Mononuclear cell (primary cell): ENCODE measurements around the gene ST3GAL2. TPM values are rescaled to one million over a fixed set of nuclear protein-coding genes. Genes with fewer than 3 reads are reported as not detected.
A peak's percentile ranks its signal among the peaks of the same experiment; 100 is the strongest.
"Not testable (repeated sequence)": the region's sequence is repeated elsewhere in the genome, so short reads cannot be mapped to it uniquely, and the experiment has no call there.

ENCODE experiments used
- H3K27me3 ChIP-seq: 2 replicates; pipeline ENCODE4 v1.6.0; 2011; ENCODE audit warnings: low read length, control low read depth; ENCODE audit not compliant: insufficient read depth
- H3K4me1 ChIP-seq: 2 replicates; pipeline ENCODE4 v1.5.1; 2011; ENCODE audit warnings: mild to moderate bottlenecking, low read length, control low read depth; ENCODE audit not compliant: insufficient read depth
- H3K4me3 ChIP-seq: 2 replicates; pipeline ENCODE4 v1.5.1; 2011; ENCODE audit warnings: mild to moderate bottlenecking, low read length, moderate library complexity
- H3K9me3 ChIP-seq: 2 replicates; pipeline ENCODE4 v1.5.1; 2011; ENCODE audit warnings: low read depth, mild to moderate bottlenecking, control low read depth, low read length
- total RNA-seq: library from RNA; depleted of rRNA; stranded (reverse); fragments of >200 nt; gene quantifications from one replicate; pipeline ENCODE4 v1.2.3, GENCODE V29; 2012

The ST3GAL2 gene
- total RNA-seq, 1 donor, result 18.5 TPM

- H3K4me3 ChIP-seq, result no peak overlapping the region
- H3K27me3 ChIP-seq, result no peaks in the 10 kb centered on the region
- H3K9me3 ChIP-seq, result no peaks in the 10 kb centered on the region
- peaks cover 21% of the 10 kb centered on the region for H3K4me1 ChIP-seq
Observed at GRCh38 chr16:70375636-70376611, 63.0 kb downstream of the ST3GAL2 start.

- no peak overlapping the region for H3K4me3 ChIP-seq
- peaks cover 4% of the 10 kb centered on the region for H3K4me1 ChIP-seq
- no peaks in the 10 kb centered on the region for H3K9me3 ChIP-seq
- H3K27me3 ChIP-seq, result no peaks in the 10 kb centered on the region
Observed at GRCh38 chr16:70374213-70374612, 64.7 kb downstream of the ST3GAL2 start.

GRCh38 chr16:70372921-70373728 is 65.8 kb downstream of the ST3GAL2 start:
- no peak overlapping the region for H3K4me3 ChIP-seq
- no peaks in the 10 kb centered on the region for H3K27me3 ChIP-seq
- H3K4me1 ChIP-seq, result no peaks in the 10 kb centered on the region
- H3K9me3 ChIP-seq, result no peaks in the 10 kb centered on the region

DNA sequence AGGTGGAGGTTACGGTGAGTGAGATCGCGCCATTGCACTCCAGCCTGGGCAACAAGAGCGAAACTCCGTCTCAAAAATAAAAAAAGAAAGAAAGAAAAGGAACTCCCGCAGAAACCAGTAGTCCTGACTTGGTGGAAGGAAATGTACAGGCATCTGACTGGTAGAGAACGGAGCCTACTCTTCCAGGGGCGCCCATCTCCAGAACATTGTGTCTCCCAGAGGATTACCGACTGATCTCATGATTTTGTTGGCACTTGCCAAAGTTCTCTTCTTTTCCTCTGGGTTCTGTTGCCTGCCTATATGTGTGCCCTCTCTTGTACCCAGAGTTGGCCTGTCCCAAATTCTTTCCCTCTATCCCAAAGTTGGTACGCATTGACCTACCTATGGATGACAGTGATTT is 68.0 kb downstream of the ST3GAL2 start:
- H3K9me3 ChIP-seq, result no peaks in the 10 kb centered on the region
- no peak overlapping the region for H3K4me3 ChIP-seq
- H3K27me3 ChIP-seq, result no peaks in the 10 kb centered on the region
- no peaks in the 10 kb centered on the region for H3K4me1 ChIP-seq

DNA sequence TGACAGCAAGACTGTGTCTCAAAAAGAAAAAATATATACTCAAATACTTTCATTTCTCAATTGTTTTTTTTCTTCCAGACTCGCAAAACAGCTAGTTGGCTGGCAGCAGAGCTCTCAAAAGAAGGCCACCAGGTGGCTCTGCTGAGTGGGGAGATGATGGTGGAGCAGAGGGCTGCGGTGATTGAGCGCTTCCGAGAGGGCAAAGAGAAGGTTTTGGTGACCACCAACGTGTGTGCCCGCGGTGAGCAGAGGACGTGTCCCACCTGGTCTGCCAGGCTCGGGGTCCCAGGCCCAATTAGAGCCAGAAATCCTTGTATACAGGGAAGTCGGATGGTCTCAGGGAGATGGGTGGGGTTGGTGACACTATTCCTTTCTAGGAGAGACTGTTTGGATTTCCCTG is 68.8 kb downstream of the ST3GAL2 start:
- H3K4me3 ChIP-seq, H3K4me1 ChIP-seq, H3K27me3 ChIP-seq, H3K9me3 ChIP-seq: not testable (repeated sequence)

GRCh38 chr16:70364399-70364798 is 74.5 kb downstream of the ST3GAL2 start:
- no peaks in the 10 kb centered on the region for H3K9me3 ChIP-seq

DNA sequence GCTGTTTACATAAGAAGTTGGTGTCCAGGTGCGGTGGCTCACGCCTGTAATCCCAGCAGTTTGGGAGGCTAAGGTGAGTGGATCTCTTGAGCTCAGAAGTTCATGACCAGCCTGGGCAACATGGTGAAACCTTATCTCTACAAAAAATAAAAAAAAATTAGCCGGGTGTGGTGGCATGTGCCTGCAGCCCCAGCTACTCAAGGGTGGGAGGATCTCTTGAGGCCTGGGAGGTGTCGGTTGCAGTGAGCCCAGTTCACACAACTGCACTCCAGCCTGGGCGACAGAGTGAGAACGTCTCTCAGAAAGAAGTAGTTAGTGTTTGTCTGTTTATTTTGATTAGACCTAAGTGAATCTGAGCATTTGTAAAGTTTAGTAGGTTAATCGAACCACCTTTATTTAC is 79.3 kb downstream of the ST3GAL2 start:
- Histone ChIP-seq H3K27me3 (no peaks in the 10 kb centered on the region), H3K9me3 (no peaks in the 10 kb centered on the region), H3K4me3 (no peak overlapping the region), H3K4me1 (no peaks in the 10 kb centered on the region)

More at GRCh38 chr16:70364399-70364798, 74.5 kb downstream of the ST3GAL2 start:
- no peak overlapping the region for H3K4me3 ChIP-seq
- no peaks in the 10 kb centered on the region for H3K4me1 ChIP-seq
- H3K27me3 ChIP-seq, result no peaks in the 10 kb centered on the region

DNA sequence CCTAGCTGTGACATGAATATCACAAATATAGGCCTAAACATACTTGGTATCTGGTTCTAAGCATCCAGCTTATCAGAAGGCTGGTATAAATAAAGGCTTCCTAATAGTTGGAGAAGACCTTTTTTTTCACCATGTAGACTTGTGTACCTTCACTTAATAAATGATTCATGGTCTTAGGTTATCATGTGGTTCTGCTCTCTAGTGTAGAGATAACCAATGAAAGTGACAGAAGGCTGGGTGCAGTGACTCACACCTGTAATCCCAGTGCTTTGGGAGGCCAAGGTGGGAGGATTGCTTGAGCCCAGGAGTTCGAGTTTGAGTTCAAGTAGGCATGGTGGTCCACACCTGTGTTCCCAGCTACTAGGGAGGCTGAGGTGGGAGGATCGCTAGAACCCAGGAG is 89.1 kb downstream of the ST3GAL2 start:
- no peaks in the 10 kb centered on the region for H3K27me3 ChIP-seq
- no peak overlapping the region for H3K4me3 ChIP-seq
- peaks cover 24% of the 10 kb centered on the region for H3K4me1 ChIP-seq
- no peaks in the 10 kb centered on the region for H3K9me3 ChIP-seq

DNA sequence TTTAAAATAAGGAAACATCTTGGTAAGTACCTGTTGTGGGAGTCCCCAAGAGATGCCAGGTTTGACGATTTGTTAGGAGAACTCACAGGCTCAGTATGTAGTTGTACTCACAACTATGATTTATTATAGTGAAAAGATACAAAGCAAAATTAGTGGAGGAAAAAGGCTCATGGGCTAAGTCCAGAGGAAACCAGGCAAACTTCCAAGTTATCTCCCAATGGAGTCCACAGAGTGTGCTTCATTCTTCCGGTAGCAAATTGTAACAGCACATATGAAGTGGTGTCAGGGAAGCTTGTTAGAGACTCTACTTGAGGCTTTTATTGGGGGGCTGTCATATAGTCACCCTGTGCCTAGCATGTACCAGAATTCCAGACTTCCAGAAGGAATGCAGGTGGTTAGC is 89.9 kb downstream of the ST3GAL2 start:
- H3K27me3 ChIP-seq, result no peaks in the 10 kb centered on the region
- no peak overlapping the region for H3K4me3 ChIP-seq
- H3K4me1 ChIP-seq, result peaks cover 24% of the 10 kb centered on the region
- no peaks in the 10 kb centered on the region for H3K9me3 ChIP-seq

- Histone ChIP-seq H3K9me3 (no peaks in the 10 kb centered on the region), H3K4me3 (peak overlapping the region; percentile 96), H3K27me3 (no peaks in the 10 kb centered on the region), H3K4me1 (peaks cover 24% of the 10 kb centered on the region)
Observed at GRCh38 chr16:70345840-70346239, 93.1 kb downstream of the ST3GAL2 start.

DNA sequence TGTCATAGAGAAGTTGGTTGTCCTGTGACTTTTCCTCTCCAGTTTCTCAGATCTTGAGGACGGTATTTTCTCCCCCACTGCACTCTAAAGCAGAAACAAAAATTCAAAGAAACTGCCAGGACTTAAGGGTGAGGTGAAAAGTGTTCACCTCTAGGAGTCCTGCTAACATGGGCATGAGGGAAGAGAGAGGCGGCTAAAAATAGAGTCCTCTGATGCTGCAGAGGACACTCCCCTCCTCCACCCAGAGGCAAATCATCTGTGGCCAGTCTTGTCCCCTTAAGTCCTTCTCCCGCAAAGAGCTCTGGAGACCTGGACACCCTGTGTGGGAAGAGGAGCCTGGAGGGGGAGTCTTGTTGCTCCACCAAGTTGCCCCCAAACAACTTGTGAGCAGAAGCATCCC is 96.9 kb downstream of the ST3GAL2 start:
- Histone ChIP-seq H3K27me3 (no peaks in the 10 kb centered on the region), H3K9me3 (no peaks in the 10 kb centered on the region), H3K4me3 (no peak overlapping the region), H3K4me1 (peaks cover 7% of the 10 kb centered on the region)

- Histone ChIP-seq H3K27me3 (no peaks in the 10 kb centered on the region), H3K4me1 (peaks cover 7% of the 10 kb centered on the region), H3K4me3 (no peak overlapping the region), H3K9me3 (no peaks in the 10 kb centered on the region)
Observed at GRCh38 chr16:70341600-70341999, 97.3 kb downstream of the ST3GAL2 start.

GRCh38 chr16:70337814-70338213 is 101.1 kb downstream of the ST3GAL2 start:
- Histone ChIP-seq H3K9me3 (no peaks in the 10 kb centered on the region), H3K27me3 (no peaks in the 10 kb centered on the region), H3K4me3 (no peak overlapping the region), H3K4me1 (no peaks in the 10 kb centered on the region)

DNA sequence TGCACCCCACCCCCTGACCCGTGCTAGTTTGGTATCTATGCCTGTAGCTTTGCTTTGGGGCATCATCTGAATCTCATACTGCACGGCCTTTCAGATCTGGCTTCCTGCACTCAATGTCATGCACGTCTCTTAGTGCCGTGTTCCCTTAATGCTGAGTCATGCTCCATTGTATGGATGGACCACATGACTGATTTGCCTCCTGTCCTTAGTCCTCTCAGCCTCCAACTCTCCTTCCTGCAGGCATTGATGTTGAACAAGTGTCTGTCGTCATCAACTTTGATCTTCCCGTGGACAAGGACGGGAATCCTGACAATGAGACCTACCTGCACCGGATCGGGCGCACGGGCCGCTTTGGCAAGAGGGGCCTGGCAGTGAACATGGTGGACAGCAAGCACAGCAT is 106.2 kb downstream of the ST3GAL2 start:
- not testable (repeated sequence) for H3K9me3 ChIP-seq, H3K4me1 ChIP-seq, H3K27me3 ChIP-seq, H3K4me3 ChIP-seq

DNA sequence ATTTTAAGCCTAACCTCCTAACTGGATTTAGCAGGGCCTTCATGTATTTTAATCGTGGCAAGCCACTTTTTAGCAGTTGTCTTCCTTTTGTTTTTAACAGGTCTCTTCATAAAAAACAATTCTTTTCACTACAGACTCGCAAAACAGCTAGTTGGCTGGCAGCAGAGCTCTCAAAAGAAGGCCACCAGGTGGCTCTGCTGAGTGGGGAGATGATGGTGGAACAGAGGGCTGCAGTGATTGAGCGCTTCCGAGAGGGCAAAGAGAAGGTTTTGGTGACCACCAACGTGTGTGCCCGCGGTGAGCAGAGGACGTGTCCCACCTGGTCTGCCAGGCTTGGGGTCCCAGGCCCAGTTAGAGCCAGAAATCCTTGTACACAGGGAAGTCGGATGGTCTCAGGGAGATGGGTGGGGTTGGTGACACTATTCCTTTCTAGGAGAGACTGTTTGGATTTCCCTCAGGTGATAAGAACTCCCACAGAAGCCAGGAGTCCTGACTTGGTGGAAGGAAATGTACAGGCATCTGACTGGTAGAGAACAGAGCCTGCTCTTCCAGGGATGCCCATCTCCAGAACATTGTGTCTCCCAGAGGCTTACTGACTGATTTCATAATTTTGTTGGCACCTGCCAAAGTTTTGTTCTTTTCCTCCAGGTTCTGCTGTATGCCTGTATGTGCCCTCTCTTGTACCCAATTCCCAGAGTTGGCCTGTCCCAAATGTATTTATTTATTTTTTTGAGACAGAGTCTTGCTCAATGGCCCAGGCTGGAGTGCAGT is 107.1 kb downstream of the ST3GAL2 start:
- H3K27me3 ChIP-seq, result no peaks in the 10 kb centered on the region
- H3K4me1 ChIP-seq, result no peaks in the 10 kb centered on the region
- H3K9me3 ChIP-seq, result no peaks in the 10 kb centered on the region
- no peak overlapping the region for H3K4me3 ChIP-seq
